Measurements from ENCODE around the gene KDM1A. TPM values are rescaled to one million over a fixed set of nuclear protein-coding genes. Genes with fewer than 3 reads are reported as not detected.

KDM1A gene
- total RNA-seq, 1 donor: 101 TPM

DNA sequence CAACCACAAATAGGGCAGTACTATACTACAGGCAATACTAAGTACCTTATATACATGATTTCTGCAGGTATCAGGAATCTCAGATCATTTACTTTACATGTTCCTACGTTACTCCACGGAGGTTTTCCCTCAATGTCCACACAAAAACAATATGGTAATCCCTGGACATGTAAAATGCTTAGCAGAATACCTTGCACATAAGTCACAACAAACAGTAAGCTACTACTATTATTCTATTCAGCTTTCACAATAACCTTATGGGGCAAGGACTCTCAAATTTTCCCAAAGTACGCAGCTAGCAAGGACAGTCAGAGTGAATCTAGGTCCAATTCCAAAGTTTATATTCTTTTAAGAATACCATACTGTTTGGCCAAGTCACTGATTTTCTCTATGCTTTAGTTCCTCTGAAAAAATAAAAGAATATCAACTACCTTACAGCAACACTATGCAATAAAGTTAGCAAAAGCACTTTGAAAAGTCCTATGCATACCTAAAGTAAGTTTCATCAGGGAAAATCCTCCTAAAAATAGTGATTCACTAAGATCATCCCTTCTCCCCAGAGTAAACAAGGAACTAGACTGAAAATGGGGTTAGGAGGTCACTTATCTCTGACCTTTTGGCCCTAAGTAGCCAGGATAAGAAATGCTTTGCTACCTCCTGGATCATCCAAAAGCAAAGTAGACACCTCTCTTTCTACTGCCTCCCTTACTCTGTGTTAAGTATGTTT lies 82.0 kb downstream of the KDM1A start:
- DNase-seq (ENCODE audit: insufficient read length, low spot score, missing footprints): peak; percentile 42
- Histone ChIP-seq H3K79me2 (ENCODE audit: insufficient read depth, low read length) (peaks cover 47% of the 10 kb centered on the region), H3K27me3 (ENCODE audit: insufficient read depth, low read length) (no peaks in the 10 kb centered on the region), H3K4me1 (ENCODE audit: insufficient read depth, low read length) (peaks cover 49% of the 10 kb centered on the region), H3K4me2 (ENCODE audit: insufficient read depth, low read length) (peak overlapping the region; percentile 65), H3K4me3 (ENCODE audit: insufficient read depth, low read length) (no peak overlapping the region), H3K36me3 (ENCODE audit: insufficient read depth, low read length) (peaks cover 4% of the 10 kb centered on the region), H3K27ac (ENCODE audit: low read depth, low read length) (peak overlapping the region; percentile 87), H2AFZ (ENCODE audit: low read length) (no peak overlapping the region), H3K9me3 (ENCODE audit: low read depth, low read length) (no peaks in the 10 kb centered on the region), H4K20me1 (ENCODE audit: insufficient read depth, low read length) (peaks cover 29% of the 10 kb centered on the region)
- TF ChIP-seq, protein P1, sequence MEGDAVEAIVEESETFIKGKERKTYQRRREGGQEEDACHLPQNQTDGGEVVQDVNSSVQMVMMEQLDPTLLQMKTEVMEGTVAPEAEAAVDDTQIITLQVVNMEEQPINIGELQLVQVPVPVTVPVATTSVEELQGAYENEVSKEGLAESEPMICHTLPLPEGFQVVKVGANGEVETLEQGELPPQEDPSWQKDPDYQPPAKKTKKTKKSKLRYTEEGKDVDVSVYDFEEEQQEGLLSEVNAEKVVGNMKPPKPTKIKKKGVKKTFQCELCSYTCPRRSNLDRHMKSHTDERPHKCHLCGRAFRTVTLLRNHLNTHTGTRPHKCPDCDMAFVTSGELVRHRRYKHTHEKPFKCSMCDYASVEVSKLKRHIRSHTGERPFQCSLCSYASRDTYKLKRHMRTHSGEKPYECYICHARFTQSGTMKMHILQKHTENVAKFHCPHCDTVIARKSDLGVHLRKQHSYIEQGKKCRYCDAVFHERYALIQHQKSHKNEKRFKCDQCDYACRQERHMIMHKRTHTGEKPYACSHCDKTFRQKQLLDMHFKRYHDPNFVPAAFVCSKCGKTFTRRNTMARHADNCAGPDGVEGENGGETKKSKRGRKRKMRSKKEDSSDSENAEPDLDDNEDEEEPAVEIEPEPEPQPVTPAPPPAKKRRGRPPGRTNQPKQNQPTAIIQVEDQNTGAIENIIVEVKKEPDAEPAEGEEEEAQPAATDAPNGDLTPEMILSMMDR (IDR thresholded peaks at IDR 0.05; ENCODE audit: extremely low read depth, low read depth, low read length): no peak

DNA sequence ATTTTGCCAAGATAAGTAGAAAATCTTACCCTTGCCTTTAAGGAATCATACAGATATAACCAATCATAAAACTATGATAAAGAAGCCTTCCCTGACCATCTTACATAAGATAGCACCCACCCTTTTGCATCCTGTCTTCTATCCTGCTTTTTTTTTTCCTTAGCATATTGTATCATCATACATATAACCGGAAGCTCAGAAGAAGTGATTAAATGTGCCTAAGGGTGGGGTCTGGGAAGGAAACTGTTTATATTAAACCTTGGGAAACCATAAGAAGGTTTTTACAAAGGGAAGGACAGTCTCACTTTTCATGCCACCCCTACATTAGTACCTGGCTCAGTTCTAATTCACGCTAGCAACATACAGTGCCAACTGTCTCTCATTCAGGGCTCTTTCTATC lies 82.6 kb downstream of the KDM1A start:
- H3K36me3 ChIP-seq (ENCODE audit: insufficient read depth, low read length): peaks cover 8% of the 10 kb centered on the region
- no peaks in the 10 kb centered on the region for H3K9me3 ChIP-seq (ENCODE audit: low read depth, low read length)
- no peaks in the 10 kb centered on the region for H3K27me3 ChIP-seq (ENCODE audit: insufficient read depth, low read length)
- peaks cover 29% of the 10 kb centered on the region for H4K20me1 ChIP-seq (ENCODE audit: insufficient read depth, low read length)
- peak overlapping the region; percentile 87 for H3K27ac ChIP-seq (ENCODE audit: low read depth, low read length)
- no peak overlapping the region for H2AFZ ChIP-seq (ENCODE audit: low read length)
- peaks cover 47% of the 10 kb centered on the region for H3K79me2 ChIP-seq (ENCODE audit: insufficient read depth, low read length)
- DNase-seq (ENCODE audit: insufficient read length, low spot score, missing footprints): no peak
- peaks cover 49% of the 10 kb centered on the region for H3K4me1 ChIP-seq (ENCODE audit: insufficient read depth, low read length)
- peak overlapping the region; percentile 65 for H3K4me2 ChIP-seq (ENCODE audit: insufficient read depth, low read length)
- TF ChIP-seq, protein P1 (IDR thresholded peaks at IDR 0.05; ENCODE audit: extremely low read depth, low read depth, low read length): no peak
- no peak overlapping the region for H3K4me3 ChIP-seq (ENCODE audit: insufficient read depth, low read length)

DNA sequence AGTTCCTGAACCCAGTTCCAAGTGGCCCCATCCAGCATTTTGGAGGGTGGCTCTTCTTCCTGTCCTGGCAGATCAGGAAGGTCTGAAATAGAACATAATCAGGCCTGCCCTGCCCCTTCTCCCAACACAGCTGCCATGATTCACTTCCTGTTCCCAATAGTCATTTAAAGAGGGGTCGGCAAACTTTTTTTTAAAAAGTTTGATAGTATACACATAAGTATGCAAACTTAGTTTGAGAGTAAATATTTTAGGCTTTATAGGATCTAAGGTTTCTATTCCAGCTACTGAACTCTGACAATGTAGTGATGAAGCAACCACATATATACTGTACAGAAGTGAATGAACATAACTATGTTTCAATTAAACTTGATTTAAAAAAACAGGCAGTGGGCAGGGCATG lies 83.0 kb downstream of the KDM1A start:
- Histone ChIP-seq H3K4me1 (ENCODE audit: insufficient read depth, low read length) (peaks cover 49% of the 10 kb centered on the region), H3K4me3 (ENCODE audit: insufficient read depth, low read length) (no peak overlapping the region)

More for the DNA sequence above, 83.0 kb downstream of the KDM1A start:
- TF ChIP-seq, protein P1 (IDR thresholded peaks at IDR 0.05; ENCODE audit: extremely low read depth, low read depth, low read length): no peak
- Histone ChIP-seq H2AFZ (ENCODE audit: low read length) (no peak overlapping the region), H3K79me2 (ENCODE audit: insufficient read depth, low read length) (peaks cover 45% of the 10 kb centered on the region), H4K20me1 (ENCODE audit: insufficient read depth, low read length) (peaks cover 29% of the 10 kb centered on the region), H3K27ac (ENCODE audit: low read depth, low read length) (peak overlapping the region; percentile 87), H3K4me2 (ENCODE audit: insufficient read depth, low read length) (peak overlapping the region; percentile 65), H3K9me3 (ENCODE audit: low read depth, low read length) (no peaks in the 10 kb centered on the region), H3K36me3 (ENCODE audit: insufficient read depth, low read length) (peaks cover 8% of the 10 kb centered on the region), H3K27me3 (ENCODE audit: insufficient read depth, low read length) (no peaks in the 10 kb centered on the region)
- DNase-seq (ENCODE audit: insufficient read length, low spot score, missing footprints): peak; percentile 79
